Spleen (tissue), 7 donors: ENCODE data around the gene FRMD4A.

Source experiments
- POLR2A ChIP-seq, 3 donors: fragments of 450-650 bp; IDR thresholded peaks; one replicate each; pipeline ENCODE4 v1.5.1; 2017; ENCODE audit warnings: antibody characterized with exemption in 3 of 3, mild to moderate bottlenecking in 1 of 3
- POLR2AphosphoS5 ChIP-seq, 3 donors: sonication (generic); formaldehyde crosslinking; IDR thresholded peaks; one replicate each; pipeline ENCODE4 v1.5.1; 2017; ENCODE audit warnings: antibody characterized with exemption in 3 of 3
- TF ChIP-seq, protein P1 (sequence below), 11 experiments: fragments of 200-600 bp in 7 of 11; fragments of 450-650 bp in 4 of 11; sonication (generic) in 4 of 11; IDR thresholded peaks in 8 of 11; conservative IDR thresholded peaks in 3 of 11; 1 replicate in 7 of 11; 2 replicates in 4 of 11; pipeline versions ENCODE4 v1.4.0 to v1.8.0; 2016 to 2021; ENCODE audit warnings: antibody characterized with exemption in 11 of 11, inconsistent platforms in 4 of 11, mild to moderate bottlenecking in 1 of 11
- donor health status: DM: no; HTN: no; CAD: no; lungs with moderate emphysema.
- donor health status: DM: no; HTN: no; CAD: no.
- donor health status: DM: no; HTN: no; CAD: no.

DNA sequence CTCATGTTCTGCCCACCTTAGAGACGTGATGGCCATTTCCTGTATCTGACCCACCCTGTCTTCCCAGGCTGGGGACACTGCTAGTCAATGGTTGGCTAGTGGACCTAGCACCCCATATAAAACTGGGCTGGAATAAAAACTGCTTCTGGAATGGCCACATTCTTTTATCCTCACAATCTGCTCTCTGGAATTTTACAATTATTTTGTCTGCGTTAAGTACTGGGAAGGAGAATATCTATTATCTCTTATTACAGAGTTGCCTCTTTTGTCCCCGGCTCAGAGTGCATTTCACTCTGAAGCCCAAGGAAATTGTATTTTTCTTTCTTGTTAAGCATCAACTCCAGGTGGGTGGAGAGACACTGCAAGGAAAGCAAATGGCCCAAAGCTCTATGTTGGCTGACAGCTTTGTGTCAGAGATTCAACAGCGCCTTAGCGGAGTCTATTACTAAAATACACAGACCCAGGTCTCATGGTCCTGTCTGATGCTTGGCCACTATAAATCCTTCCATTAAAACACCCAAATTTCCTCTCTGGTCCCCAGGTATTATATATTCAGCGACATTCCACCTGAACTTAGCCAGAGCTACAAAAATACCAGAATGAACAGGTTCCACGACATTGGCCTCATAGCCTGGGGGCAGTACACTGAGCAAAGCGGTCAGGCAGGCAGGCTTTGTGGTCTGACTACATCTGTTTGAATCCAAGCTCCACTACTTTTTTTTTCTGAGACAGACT lies 622.3 kb downstream of the FRMD4A start:
- no peak for TF ChIP-seq POLR2AphosphoS5 (IDR thresholded peaks at IDR 0.05)
- TF ChIP-seq, protein P1, sequence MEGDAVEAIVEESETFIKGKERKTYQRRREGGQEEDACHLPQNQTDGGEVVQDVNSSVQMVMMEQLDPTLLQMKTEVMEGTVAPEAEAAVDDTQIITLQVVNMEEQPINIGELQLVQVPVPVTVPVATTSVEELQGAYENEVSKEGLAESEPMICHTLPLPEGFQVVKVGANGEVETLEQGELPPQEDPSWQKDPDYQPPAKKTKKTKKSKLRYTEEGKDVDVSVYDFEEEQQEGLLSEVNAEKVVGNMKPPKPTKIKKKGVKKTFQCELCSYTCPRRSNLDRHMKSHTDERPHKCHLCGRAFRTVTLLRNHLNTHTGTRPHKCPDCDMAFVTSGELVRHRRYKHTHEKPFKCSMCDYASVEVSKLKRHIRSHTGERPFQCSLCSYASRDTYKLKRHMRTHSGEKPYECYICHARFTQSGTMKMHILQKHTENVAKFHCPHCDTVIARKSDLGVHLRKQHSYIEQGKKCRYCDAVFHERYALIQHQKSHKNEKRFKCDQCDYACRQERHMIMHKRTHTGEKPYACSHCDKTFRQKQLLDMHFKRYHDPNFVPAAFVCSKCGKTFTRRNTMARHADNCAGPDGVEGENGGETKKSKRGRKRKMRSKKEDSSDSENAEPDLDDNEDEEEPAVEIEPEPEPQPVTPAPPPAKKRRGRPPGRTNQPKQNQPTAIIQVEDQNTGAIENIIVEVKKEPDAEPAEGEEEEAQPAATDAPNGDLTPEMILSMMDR (IDR thresholded peaks at IDR 0.05 in 8 of 11, conservative IDR thresholded peaks at IDR 0.05 in 3 of 11), result no peak
- no peak for TF ChIP-seq POLR2A (IDR thresholded peaks at IDR 0.05)
